BE2C (cell line): ENCODE measurements around the gene TBC1D4.

Source experiments
- DNase-seq: peaks from one replicate; pipeline ENCODE4 v3.0.0-alpha.2; 2020
- H3K27me3 ChIP-seq: fragments of 250-450 bp; sonication (Bioruptor Pico); 2 replicates; pipeline ENCODE4 v1.5.1; 2020; ENCODE audit warnings: mild to moderate bottlenecking
- H3K36me3 ChIP-seq: fragments of 250-450 bp; sonication (Bioruptor Pico); 2 replicates; pipeline ENCODE4 v1.5.1; 2020; ENCODE audit warnings: mild to moderate bottlenecking
- H3K4me1 ChIP-seq: fragments of 250-450 bp; sonication (Bioruptor Pico); 2 replicates; pipeline ENCODE4 v1.5.1; 2020
- H3K4me3 ChIP-seq: 2 replicates; pipeline ENCODE4 v1.5.1; 2011; ENCODE audit warnings: low read depth, low read length
- H3K9me3 ChIP-seq: fragments of 250-450 bp; sonication (Bioruptor Pico); 2 replicates; pipeline ENCODE4 v1.5.1; 2020
- CTCF ChIP-seq: IDR thresholded peaks from 2 replicates; pipeline ENCODE4 v1.5.1; 2012; ENCODE audit warnings: mild to moderate bottlenecking, low read depth, low read length

TBC1D4 gene

GRCh38 chr13:75326173-75327134, 155.5 kb downstream of the TBC1D4 start:
- Histone ChIP-seq H3K27me3 (no peaks in the 10 kb centered on the region; the same call in 1 of the 2 replicates), H3K4me3 (peak overlapping the region; percentile 32), H3K36me3 (peaks cover 22% of the 10 kb centered on the region), H3K4me1 (peaks cover 8% of the 10 kb centered on the region), H3K9me3 (no peaks in the 10 kb centered on the region)
- DNase-seq = peak; percentile 41
- no peak for TF ChIP-seq CTCF

- peaks cover 8% of the 10 kb centered on the region for H3K4me1 ChIP-seq
- no peak for DNase-seq
- H3K27me3 ChIP-seq = no peaks in the 10 kb centered on the region; the same call in 1 of the 2 replicates
- no peak for TF ChIP-seq CTCF
- peaks cover 22% of the 10 kb centered on the region for H3K36me3 ChIP-seq
- no peaks in the 10 kb centered on the region for H3K9me3 ChIP-seq
- peak overlapping the region; percentile 32; the same call in 1 of the 2 replicates for H3K4me3 ChIP-seq
Measured at GRCh38 chr13:75325711-75326110, 156.3 kb downstream of the TBC1D4 start.

GRCh38 chr13:75324413-75324940, 157.5 kb downstream of the TBC1D4 start:
- Histone ChIP-seq H3K9me3 (no peaks in the 10 kb centered on the region), H3K4me3 (no peak overlapping the region), H3K36me3 (peaks cover 22% of the 10 kb centered on the region), H3K4me1 (peaks cover 8% of the 10 kb centered on the region), H3K27me3 (no peaks in the 10 kb centered on the region; the same call in 1 of the 2 replicates)
- no peak for TF ChIP-seq CTCF
- no peak for DNase-seq

- Histone ChIP-seq H3K4me1 (peaks cover 2% of the 10 kb centered on the region; the same call in 1 of the 2 replicates), H3K9me3 (no peaks in the 10 kb centered on the region), H3K4me3 (no peak overlapping the region), H3K27me3 (no peaks in the 10 kb centered on the region), H3K36me3 (peaks cover 26% of the 10 kb centered on the region)
- TF ChIP-seq CTCF = no peak
- DNase-seq = no peak
Measured at GRCh38 chr13:75321084-75321483, 160.9 kb downstream of the TBC1D4 start.

GRCh38 chr13:75319254-75319653, 162.7 kb downstream of the TBC1D4 start:
- Histone ChIP-seq H3K27me3 (no peaks in the 10 kb centered on the region), H3K36me3 (peaks cover 16% of the 10 kb centered on the region), H3K4me3 (no peak overlapping the region), H3K4me1 (no peaks in the 10 kb centered on the region), H3K9me3 (no peaks in the 10 kb centered on the region)
- TF ChIP-seq CTCF = no peak
- no peak for DNase-seq
